GM18508 (cell line): ENCODE data around the gene RNF207.

Experiments used
- ATAC-seq: cut with Tn5 transposase; IDR thresholded peaks from one replicate; pipeline ENCODE4 v1.9.1; 2021; ENCODE audit warnings: moderate number of reproducible peaks; ENCODE audit not compliant: insufficient read depth, unreplicated experiment

RNF207 gene

GRCh38 chr1:6171548-6172124 lies 34.3 kb upstream of the RNF207 start:
- ATAC-seq: no peak

- no peak for ATAC-seq
Observed at GRCh38 chr1:6172549-6172948, 33.4 kb upstream of the RNF207 start.

- no peak for ATAC-seq
Observed at GRCh38 chr1:6174621-6175410, 31.1 kb upstream of the RNF207 start.

GRCh38 chr1:6175411-6175828 lies 30.5 kb upstream of the RNF207 start:
- ATAC-seq: no peak

GRCh38 chr1:6176779-6177178 lies 29.1 kb upstream of the RNF207 start:
- no peak for ATAC-seq

- ATAC-seq: no peak
Observed at GRCh38 chr1:6177681-6178380, 28.1 kb upstream of the RNF207 start.

GRCh38 chr1:6178751-6179563 lies 27.0 kb upstream of the RNF207 start:
- no peak for ATAC-seq

- no peak for ATAC-seq
Observed at GRCh38 chr1:6179564-6180175, 26.2 kb upstream of the RNF207 start.

- no peak for ATAC-seq
Observed at GRCh38 chr1:6180268-6180706, 25.6 kb upstream of the RNF207 start, which contains the start of gene CHD5. Gene CHD5 (minus strand): TSS chr1:6180321. CDS start chr1:6180023, 298 bp downstream.

GRCh38 chr1:6180707-6181311 lies 25.1 kb upstream of the RNF207 start:
- ATAC-seq: no peak

GRCh38 chr1:6181347-6181770 lies 24.6 kb upstream of the RNF207 start:
- no peak for ATAC-seq

GRCh38 chr1:6183520-6183989 lies 22.4 kb upstream of the RNF207 start:
- ATAC-seq: no peak

GRCh38 chr1:6184083-6184783 lies 21.7 kb upstream of the RNF207 start:
- ATAC-seq: no peak

GRCh38 chr1:6185151-6185550 lies 20.8 kb upstream of the RNF207 start:
- no peak for ATAC-seq

- ATAC-seq: no peak
Observed at GRCh38 chr1:6185635-6186382, 20.1 kb upstream of the RNF207 start.

- ATAC-seq: no peak
Observed at GRCh38 chr1:6188466-6188865, 17.5 kb upstream of the RNF207 start.

- no peak for ATAC-seq
Observed at GRCh38 chr1:6191968-6192367, 14.0 kb upstream of the RNF207 start.

GRCh38 chr1:6197746-6198427 lies 8.0 kb upstream of the RNF207 start:
- no peak for ATAC-seq
